Limb (tissue), 2 donors: ENCODE measurements around the gene FEM1B.

Experiments
- DNase-seq, 2 donors: peaks; one replicate each; pipeline ENCODE4 v3.0.0-alpha.2; 2016; ENCODE audit errors: extremely low spot score in 2 of 2

Gene FEM1B

GRCh38 chr15:68258692-68259091, 18.9 kb upstream of the FEM1B start:
- no peak for DNase-seq

GRCh38 chr15:68259883-68260282, 17.7 kb upstream of the FEM1B start:
- no peak for DNase-seq

- no peak for DNase-seq
Observed at GRCh38 chr15:68261241-68261640, 16.3 kb upstream of the FEM1B start.

- DNase-seq = no peak
Observed at GRCh38 chr15:68261980-68262379, 15.6 kb upstream of the FEM1B start.

- no peak for DNase-seq
Observed at GRCh38 chr15:68262514-68263356, 14.8 kb upstream of the FEM1B start.

- no peak for DNase-seq
Observed at GRCh38 chr15:68264282-68264681, 13.3 kb upstream of the FEM1B start.

- no peak for DNase-seq
Observed at GRCh38 chr15:68265081-68265480, 12.5 kb upstream of the FEM1B start.

GRCh38 chr15:68265674-68266073, 11.9 kb upstream of the FEM1B start:
- DNase-seq = no peak

- no peak for DNase-seq
Observed at GRCh38 chr15:68268405-68268804, 9.1 kb upstream of the FEM1B start.

GRCh38 chr15:68271854-68272471, 5.6 kb upstream of the FEM1B start:
- DNase-seq = peak in 1 of 2 donors; percentile 39

- DNase-seq = no peak
Observed at GRCh38 chr15:68272721-68273271, 4.7 kb upstream of the FEM1B start.

GRCh38 chr15:68274201-68274848, 3.2 kb upstream of the FEM1B start:
- no peak for DNase-seq

GRCh38 chr15:68275165-68275746, 2.3 kb upstream of the FEM1B start:
- no peak for DNase-seq

- DNase-seq = no peak
Observed at GRCh38 chr15:68276668-68277067, 877 bp upstream of the FEM1B start.

GRCh38 chr15:68277131-68277602, 378 bp upstream of the FEM1B start:
- DNase-seq = peak in 1 of 2 donors; percentile 81

GRCh38 chr15:68278345-68278594, 725 bp downstream of the FEM1B start:
- peak in 1 of 2 donors; percentile 51 for DNase-seq

- DNase-seq = no peak
Observed at GRCh38 chr15:68278595-68279405, 1.3 kb downstream of the FEM1B start.

- no peak for DNase-seq
Observed at GRCh38 chr15:68279779-68280753, 2.5 kb downstream of the FEM1B start.

GRCh38 chr15:68281008-68281407, 3.5 kb downstream of the FEM1B start:
- no peak for DNase-seq

- no peak for DNase-seq
Observed at GRCh38 chr15:68283401-68283800, 5.9 kb downstream of the FEM1B start.
